Glutamatergic neuron (in vitro differentiated cells): ENCODE measurements around the gene PPP1R14C. TPM values are rescaled to one million over a fixed set of nuclear protein-coding genes. Genes with fewer than 3 reads are reported as not detected.

Source experiments
- DNase-seq: peaks from one replicate; pipeline ENCODE4 v3.0.0; 2022
- H3K27ac Mint-ChIP-seq: one replicate; pipeline ENCODE4 v1.8.0; 2020; ENCODE audit warnings: mild to moderate bottlenecking, mixed read lengths, inconsistent platforms; ENCODE audit not compliant: unreplicated experiment
- H3K27me3 Mint-ChIP-seq: one replicate; pipeline ENCODE4 v1.8.0; 2020; ENCODE audit warnings: mild to moderate bottlenecking, moderate library complexity, mixed read lengths, inconsistent platforms; ENCODE audit not compliant: unreplicated experiment
- H3K36me3 Mint-ChIP-seq: one replicate; pipeline ENCODE4 v1.8.0; 2020; ENCODE audit warnings: mild to moderate bottlenecking, mixed read lengths, inconsistent platforms; ENCODE audit not compliant: unreplicated experiment
- H3K4me1 Mint-ChIP-seq: one replicate; pipeline ENCODE4 v1.8.0; 2020; ENCODE audit warnings: mild to moderate bottlenecking, low read depth, mixed read lengths, inconsistent platforms; ENCODE audit not compliant: unreplicated experiment
- H3K4me3 Mint-ChIP-seq: one replicate; pipeline ENCODE4 v1.8.0; 2020; ENCODE audit warnings: mild to moderate bottlenecking, mixed read lengths, inconsistent platforms; ENCODE audit not compliant: unreplicated experiment
- H3K9me3 Mint-ChIP-seq: one replicate; pipeline ENCODE4 v1.8.0; 2020; ENCODE audit warnings: mild to moderate bottlenecking, moderate library complexity, mixed read lengths, inconsistent platforms; ENCODE audit not compliant: unreplicated experiment
- CTCF ChIP-seq: fragments of 200-600 bp; sonication (generic); IDR thresholded peaks from one replicate; pipeline ENCODE4 v1.5.0; 2021; ENCODE audit not compliant: partially characterized antibody, unreplicated experiment
- total RNA-seq: library from RNA; stranded (reverse); fragmentation: NEBNext Ultra II Directional; extraction: Animal tissue kit (Norgen Biotek cat#: 25700); gene quantifications from one replicate; pipeline ENCODE4 v1.2.1, GENCODE V29; 2021; ENCODE audit not compliant: unreplicated experiment

PPP1R14C gene
- total RNA-seq, 1 donor from 2014 or later: 4.1 TPM

DNA sequence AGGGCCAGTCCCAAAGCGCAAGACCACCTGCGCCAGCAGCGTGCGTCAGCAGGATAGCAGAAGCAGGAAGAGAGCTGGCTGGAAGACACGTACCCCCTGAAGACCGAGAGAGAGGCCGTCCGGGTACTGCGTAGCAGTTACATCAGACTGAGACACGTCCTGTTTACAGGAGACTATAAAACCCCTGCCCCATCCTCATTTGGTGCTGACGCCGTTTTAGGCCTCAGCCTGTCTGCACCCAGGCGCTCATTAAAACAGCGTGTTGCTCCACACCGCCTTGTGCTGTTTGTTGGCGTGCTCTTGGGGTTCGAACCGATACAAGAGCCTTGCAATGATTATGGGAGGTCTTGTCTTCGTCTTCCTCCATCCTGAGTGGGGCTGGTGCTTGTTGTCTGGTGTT, 42.1 kb upstream of the PPP1R14C start:
- Mint-ChIP-seq H3K4me3 (no peak overlapping the region), H3K9me3 (peaks cover 2% of the 10 kb centered on the region), H3K27ac (no peak overlapping the region), H3K27me3 (no peaks in the 10 kb centered on the region), H3K4me1 (no peaks in the 10 kb centered on the region), H3K36me3 (no peaks in the 10 kb centered on the region)
- no peak for DNase-seq
- TF ChIP-seq CTCF: no peak

GRCh38 chr6:150102750-150103270, 40.0 kb upstream of the PPP1R14C start:
- Mint-ChIP-seq H3K36me3 (no peaks in the 10 kb centered on the region), H3K4me3 (no peak overlapping the region), H3K27ac (no peak overlapping the region), H3K4me1 (no peaks in the 10 kb centered on the region), H3K9me3 (peaks cover 2% of the 10 kb centered on the region), H3K27me3 (no peaks in the 10 kb centered on the region)
- DNase-seq: no peak
- no peak for TF ChIP-seq CTCF

- Mint-ChIP-seq H3K4me3 (no peak overlapping the region), H3K27ac (no peak overlapping the region), H3K36me3 (no peaks in the 10 kb centered on the region), H3K27me3 (peaks cover 2% of the 10 kb centered on the region), H3K4me1 (no peaks in the 10 kb centered on the region), H3K9me3 (no peaks in the 10 kb centered on the region)
- DNase-seq: no peak
- TF ChIP-seq CTCF: no peak
Observed at GRCh38 chr6:150112233-150112632, 30.6 kb upstream of the PPP1R14C start.

DNA sequence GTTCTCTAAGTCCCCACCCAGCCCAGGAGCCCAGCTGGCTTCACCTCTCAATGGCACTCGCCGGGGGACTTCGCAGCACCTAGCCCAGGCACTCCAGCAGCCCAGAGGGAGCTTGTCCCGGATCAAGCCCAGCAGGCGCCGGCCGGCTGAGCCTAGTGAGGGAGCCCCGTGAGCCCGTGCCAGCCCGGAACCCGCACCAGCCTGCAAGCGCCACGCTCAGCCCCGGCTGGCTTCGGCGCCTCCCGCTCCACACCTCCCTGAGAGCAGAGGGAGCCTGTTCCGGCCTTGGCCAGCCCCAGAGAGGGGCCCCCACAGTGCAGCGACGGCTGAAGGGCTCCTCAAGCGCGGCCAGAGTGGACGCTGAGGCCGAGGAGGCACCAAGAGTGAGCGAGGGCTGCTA, 27.1 kb upstream of the PPP1R14C start:
- no peak for TF ChIP-seq CTCF
- H3K36me3 Mint-ChIP-seq: no peaks in the 10 kb centered on the region
- H3K9me3 Mint-ChIP-seq: no peaks in the 10 kb centered on the region
- H3K4me3 Mint-ChIP-seq: no peak overlapping the region
- H3K27me3 Mint-ChIP-seq: peaks cover 2% of the 10 kb centered on the region
- peaks cover 13% of the 10 kb centered on the region for H3K4me1 Mint-ChIP-seq
- H3K27ac Mint-ChIP-seq: no peak overlapping the region
- no peak for DNase-seq

- H3K4me3 Mint-ChIP-seq: no peak overlapping the region
- no peak overlapping the region for H3K27ac Mint-ChIP-seq
- peaks cover 2% of the 10 kb centered on the region for H3K27me3 Mint-ChIP-seq
- peaks cover 13% of the 10 kb centered on the region for H3K4me1 Mint-ChIP-seq
- H3K36me3 Mint-ChIP-seq: no peaks in the 10 kb centered on the region
- DNase-seq: no peak
- no peaks in the 10 kb centered on the region for H3K9me3 Mint-ChIP-seq
- TF ChIP-seq CTCF: no peak
Observed at GRCh38 chr6:150116200-150116800, 26.5 kb upstream of the PPP1R14C start.
